Stimulated activated CD4-positive, alpha-beta T cell treated with anti-CD3 and anti-CD28 coated beads, TNF-alpha, amount 100 ng/mL, for 24 hours (primary cell): ENCODE data around the gene IL10.
"Not testable (repeated sequence)": the region's sequence is repeated elsewhere in the genome, so short reads cannot be mapped to it uniquely, and the experiment has no call there.

Source experiments
- DNase-seq, 3 experiments: peaks; one replicate each; pipeline ENCODE4 v3.0.0-alpha.2; 2020; ENCODE audit warnings: low read depth in 3 of 3

The IL10 gene

GRCh38 chr1:206793620-206794019 is 21.3 kb upstream of the IL10 start:
- no peak for DNase-seq

- DNase-seq = no peak
Observed at GRCh38 chr1:206792939-206793607, 20.8 kb upstream of the IL10 start.

GRCh38 chr1:206790502-206791250 is 18.4 kb upstream of the IL10 start:
- DNase-seq = no peak

GRCh38 chr1:206788487-206789050 is 16.3 kb upstream of the IL10 start:
- DNase-seq = no peak

- DNase-seq = no peak
Observed at GRCh38 chr1:206787891-206788290, 15.6 kb upstream of the IL10 start.

- DNase-seq = no peak
Observed at GRCh38 chr1:206786212-206786886, 14.1 kb upstream of the IL10 start.

- no peak for DNase-seq
Observed at GRCh38 chr1:206785182-206785765, 13.0 kb upstream of the IL10 start.

GRCh38 chr1:206784471-206784903 is 12.2 kb upstream of the IL10 start:
- peak; percentile 75 to 94 (median 81) for DNase-seq

- no peak for DNase-seq
Observed at GRCh38 chr1:206783506-206783905, 11.2 kb upstream of the IL10 start.

- no peak for DNase-seq
Observed at GRCh38 chr1:206782448-206782847, 10.2 kb upstream of the IL10 start.

- DNase-seq = no peak
Observed at GRCh38 chr1:206779638-206780037, 7.3 kb upstream of the IL10 start.

- not testable (repeated sequence) for DNase-seq
Observed at GRCh38 chr1:206778911-206779310, 6.6 kb upstream of the IL10 start.

- no peak for DNase-seq
Observed at GRCh38 chr1:206778031-206778430, 5.7 kb upstream of the IL10 start.

- DNase-seq = no peak
Observed at GRCh38 chr1:206776229-206776628, 3.9 kb upstream of the IL10 start.

GRCh38 chr1:206774093-206774492 is 1.8 kb upstream of the IL10 start:
- no peak for DNase-seq

GRCh38 chr1:206771338-206771692 is 979 bp downstream of the IL10 start:
- DNase-seq = no peak

GRCh38 chr1:206770531-206771337 is 1.6 kb downstream of the IL10 start, which contains the start of gene IL19:
Gene IL19 (plus strand): TSS chr1:206770773. CDS start chr1:206836663, 65,890 bp downstream.
- no peak for DNase-seq

- DNase-seq = peak in 1 of 3 experiments; percentile 67
Observed at GRCh38 chr1:206769304-206769731, 3.0 kb downstream of the IL10 start.

- no peak for DNase-seq
Observed at GRCh38 chr1:206768472-206769303, 3.6 kb downstream of the IL10 start.

GRCh38 chr1:206766251-206766856 is 5.9 kb downstream of the IL10 start:
- DNase-seq = peak in 2 of 3 experiments; percentile 41 to 58
